Ovary (tissue), 3 donors: ENCODE results near the gene MRPL47.

Experiments
- EP300 ChIP-seq: sonication (generic); formaldehyde crosslinking; IDR thresholded peaks from one replicate; pipeline ENCODE4 v1.6.1; 2017; ENCODE audit warnings: antibody characterized with exemption
- POLR2A ChIP-seq: fragments of 450-650 bp; IDR thresholded peaks from one replicate; pipeline ENCODE4 v1.6.1; 2017; ENCODE audit warnings: antibody characterized with exemption, mild to moderate bottlenecking, moderate library complexity
- TF ChIP-seq, protein P1 (sequence below), 3 donors: fragments of 450-650 bp in 2 of 3; fragments of 200-600 bp in 1 of 3; IDR thresholded peaks; one replicate each; pipeline versions ENCODE4 v1.5.1 to v1.8.0; 2016 to 2022; ENCODE audit warnings: antibody characterized with exemption in 3 of 3, mild to moderate bottlenecking in 1 of 3
- donor health status: DM: no; HTN: no; CAD: no.

DNA sequence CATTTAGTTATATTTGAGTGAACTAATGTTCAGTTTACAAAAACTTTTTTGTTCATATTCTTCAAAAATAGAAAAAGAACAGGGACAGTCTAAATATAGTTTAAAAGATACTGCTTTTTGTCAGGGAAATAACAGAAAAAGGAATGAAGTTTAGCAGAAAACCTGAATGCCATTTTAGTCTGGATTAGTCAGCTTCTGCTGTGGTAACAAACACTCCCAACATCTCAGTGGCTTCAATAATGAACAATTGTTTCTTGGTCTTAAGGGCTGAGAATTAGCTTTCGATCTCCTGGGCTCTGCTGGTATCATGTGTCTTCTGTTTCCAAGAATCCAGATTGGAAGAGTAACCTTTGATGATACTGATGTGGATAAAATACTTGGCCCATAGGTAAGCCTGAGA is 36.0 kb upstream of the MRPL47 start:
- TF ChIP-seq EP300, result no peak
- TF ChIP-seq, protein P1, sequence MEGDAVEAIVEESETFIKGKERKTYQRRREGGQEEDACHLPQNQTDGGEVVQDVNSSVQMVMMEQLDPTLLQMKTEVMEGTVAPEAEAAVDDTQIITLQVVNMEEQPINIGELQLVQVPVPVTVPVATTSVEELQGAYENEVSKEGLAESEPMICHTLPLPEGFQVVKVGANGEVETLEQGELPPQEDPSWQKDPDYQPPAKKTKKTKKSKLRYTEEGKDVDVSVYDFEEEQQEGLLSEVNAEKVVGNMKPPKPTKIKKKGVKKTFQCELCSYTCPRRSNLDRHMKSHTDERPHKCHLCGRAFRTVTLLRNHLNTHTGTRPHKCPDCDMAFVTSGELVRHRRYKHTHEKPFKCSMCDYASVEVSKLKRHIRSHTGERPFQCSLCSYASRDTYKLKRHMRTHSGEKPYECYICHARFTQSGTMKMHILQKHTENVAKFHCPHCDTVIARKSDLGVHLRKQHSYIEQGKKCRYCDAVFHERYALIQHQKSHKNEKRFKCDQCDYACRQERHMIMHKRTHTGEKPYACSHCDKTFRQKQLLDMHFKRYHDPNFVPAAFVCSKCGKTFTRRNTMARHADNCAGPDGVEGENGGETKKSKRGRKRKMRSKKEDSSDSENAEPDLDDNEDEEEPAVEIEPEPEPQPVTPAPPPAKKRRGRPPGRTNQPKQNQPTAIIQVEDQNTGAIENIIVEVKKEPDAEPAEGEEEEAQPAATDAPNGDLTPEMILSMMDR (IDR thresholded peaks at IDR 0.05), result no peak
- TF ChIP-seq POLR2A, result no peak
